Natural killer cell (primary cell): Measurements from ENCODE around the gene PRSS21. TPM values are rescaled to one million over a fixed set of nuclear protein-coding genes. Genes with fewer than 3 reads are reported as not detected.

ENCODE experiments used
- ATAC-seq, 3 donors: fragments of 150-1000 bp in 2 of 3; fragments of 200-7000 bp in 1 of 3; cut with Tn5 transposase; 1 replicate in 1 of 3; 2 replicates in 2 of 3; pipeline ENCODE4 v1.10.0; 2021; ENCODE audit warnings: mild to moderate bottlenecking in 2 of 3, moderate library complexity in 2 of 3
- DNase-seq, 2 donors: peaks; one replicate each; pipeline versions ENCODE4 v3.0.0 to v3.0.0-alpha.2; 2013 to 2021; ENCODE audit warnings: mixed read lengths in 1 of 2
- H3K27ac ChIP-seq: one replicate; pipeline ENCODE4 v1.5.1; 2013; ENCODE audit warnings: mild to moderate bottlenecking, low read length
- H3K27me3 ChIP-seq: one replicate; pipeline ENCODE4 v1.6.1; 2013; ENCODE audit warnings: low read length; ENCODE audit not compliant: control insufficient read depth, insufficient read depth
- H3K36me3 ChIP-seq: one replicate; pipeline ENCODE4 v1.6.1; 2013; ENCODE audit warnings: low read length; ENCODE audit not compliant: control insufficient read depth, insufficient read depth
- H3K4me1 ChIP-seq: one replicate; pipeline ENCODE4 v1.6.1; 2013; ENCODE audit warnings: low read length; ENCODE audit not compliant: control insufficient read depth, insufficient read depth
- H3K4me3 ChIP-seq: one replicate; pipeline ENCODE4 v1.5.1; 2013; ENCODE audit warnings: low read length
- H3K9me3 ChIP-seq: one replicate; pipeline ENCODE4 v1.6.1; 2013; ENCODE audit warnings: low read length; ENCODE audit not compliant: control insufficient read depth, insufficient read depth
- H3K27ac Mint-ChIP-seq, 2 donors: one replicate each; pipeline ENCODE4 v1.8.0; 2022; ENCODE audit warnings: mild to moderate bottlenecking in 2 of 2, mixed read lengths in 2 of 2, moderate library complexity in 1 of 2
- H3K27me3 Mint-ChIP-seq, 2 donors: one replicate each; pipeline ENCODE4 v1.8.0; 2022; ENCODE audit warnings: low read depth in 2 of 2, mixed read lengths in 2 of 2
- H3K36me3 Mint-ChIP-seq: one replicate; pipeline ENCODE4 v1.8.0; 2022; ENCODE audit warnings: mixed read lengths
- H3K4me1 Mint-ChIP-seq, 2 donors: one replicate each; pipeline ENCODE4 v1.8.0; 2022; ENCODE audit warnings: mixed read lengths in 2 of 2
- H3K4me3 Mint-ChIP-seq: one replicate; pipeline ENCODE4 v1.8.0; 2022; ENCODE audit warnings: mild to moderate bottlenecking, moderate library complexity, mixed read lengths
- H3K9me3 Mint-ChIP-seq, 2 donors: one replicate each; pipeline ENCODE4 v1.8.0; 2022; ENCODE audit warnings: mixed read lengths in 2 of 2
- CTCF ChIP-seq: fragments of 200-600 bp; IDR thresholded peaks from one replicate; pipeline ENCODE4 v1.8.0; 2022; ENCODE audit warnings: antibody characterized with exemption
- WGBS: methylation state at CpG from one replicate; pipeline ENCODE4 v1.1.7; 2013; ENCODE audit warnings: missing lambda C conversion rate; ENCODE audit not compliant: insufficient coverage; 5-methylcytosine and 5-hydroxymethylcytosine counted together
- intact Hi-C: fragments of 100-400 bp; cut with micrococcal nuclease; formaldehyde crosslinking; loops from one replicate; pipeline ENCODE4 v1.14.2; 2022
- total RNA-seq, 4 donors: library from RNA; stranded (reverse); fragments of 120-200 nt in 1 of 4; gene quantifications; one replicate each; pipeline versions ENCODE4 v1.2.3 to v1.2.4, GENCODE V29; 2013 to 2022

Gene PRSS21
- total RNA-seq, 3 donors from 2014 or later (not counting 1 experiment from before 2014, with no cell fraction given) = 0.64 to 6.6 TPM; not detected in 1

GRCh38 chr16:2819179-2819938 lies 2.3 kb downstream of the PRSS21 start:
- Histone ChIP-seq H3K36me3 (no peaks in the 10 kb centered on the region), H3K9me3 (no peaks in the 10 kb centered on the region), H3K27me3 (no peaks in the 10 kb centered on the region), H3K4me3 (no peak overlapping the region), H3K27ac (no peak overlapping the region), H3K4me1 (peaks cover 3% of the 10 kb centered on the region)
- no peak overlapping the region for H3K4me3 Mint-ChIP-seq
- no peaks in the 10 kb centered on the region for H3K36me3 Mint-ChIP-seq
- no peak for DNase-seq
- H3K4me1 Mint-ChIP-seq = no peaks in the 10 kb centered on the region
- no peak for TF ChIP-seq CTCF
- H3K9me3 Mint-ChIP-seq = no peaks in the 10 kb centered on the region
- WGBS = 85% methylated on average over 16 of the region's 18 CpGs
- no peak for ATAC-seq
- no peak overlapping the region for H3K27ac Mint-ChIP-seq
- intact Hi-C loops = no loop called here
- H3K27me3 Mint-ChIP-seq = no peaks in the 10 kb centered on the region

- no peak overlapping the region for H3K4me3 ChIP-seq
- H3K27ac ChIP-seq = no peak overlapping the region
- WGBS = 79% methylated on average over 17 of the region's 17 CpGs
- Mint-ChIP-seq H3K4me3 (no peak overlapping the region), H3K36me3 (no peaks in the 10 kb centered on the region), H3K27me3 (no peaks in the 10 kb centered on the region), H3K4me1 (no peaks in the 10 kb centered on the region), H3K27ac (no peak overlapping the region), H3K9me3 (no peaks in the 10 kb centered on the region)
- no peak for TF ChIP-seq CTCF
- H3K4me1 ChIP-seq = peaks cover 3% of the 10 kb centered on the region
- H3K27me3 ChIP-seq = no peaks in the 10 kb centered on the region
- no peaks in the 10 kb centered on the region for H3K36me3 ChIP-seq
- DNase-seq (no peak), ATAC-seq (no peak)
- no peaks in the 10 kb centered on the region for H3K9me3 ChIP-seq
- intact Hi-C loops = no loop called here
Observed at GRCh38 chr16:2819939-2820835, 3.1 kb downstream of the PRSS21 start.

- H3K9me3 Mint-ChIP-seq = no peaks in the 10 kb centered on the region
- H3K27me3 Mint-ChIP-seq = no peaks in the 10 kb centered on the region
- Histone ChIP-seq H3K4me3 (no peak overlapping the region), H3K27ac (no peak overlapping the region), H3K4me1 (peaks cover 3% of the 10 kb centered on the region), H3K36me3 (no peaks in the 10 kb centered on the region), H3K9me3 (no peaks in the 10 kb centered on the region), H3K27me3 (no peaks in the 10 kb centered on the region)
- WGBS = 85% methylated on average over 14 of the region's 14 CpGs
- TF ChIP-seq CTCF = no peak
- intact Hi-C loops = no loop called here
- DNase-seq = no peak
- ATAC-seq = no peak
- no peak overlapping the region for H3K27ac Mint-ChIP-seq
- no peaks in the 10 kb centered on the region for H3K36me3 Mint-ChIP-seq
- no peak overlapping the region for H3K4me3 Mint-ChIP-seq
- H3K4me1 Mint-ChIP-seq = no peaks in the 10 kb centered on the region
Observed at GRCh38 chr16:2820836-2821486, 3.9 kb downstream of the PRSS21 start.
